T-helper 1 cell treated with Interleukin-12 subunit alpha and Interleukin-12 subunit beta and Interleukin-4 antibody, amounts not matched to agents 30 ng/mL and 1 ng/mL, for 36 hours (primary cell): Measurements from ENCODE around the gene SPAG8. TPM values are rescaled to one million over a fixed set of nuclear protein-coding genes. Genes with fewer than 3 reads are reported as not detected.

ENCODE experiments used
- intact Hi-C: fragments of 100-400 bp; cut with micrococcal nuclease; formaldehyde crosslinking; loops from one replicate; pipeline ENCODE4 v1.15.1; 2024
- total RNA-seq: library from RNA; stranded (reverse); gene quantifications from 2 replicates; pipeline ENCODE4 v1.2.3, GENCODE V29; 2022

Gene SPAG8
- total RNA-seq, 1 donor from 2014 or later, result 0.96 TPM

DNA sequence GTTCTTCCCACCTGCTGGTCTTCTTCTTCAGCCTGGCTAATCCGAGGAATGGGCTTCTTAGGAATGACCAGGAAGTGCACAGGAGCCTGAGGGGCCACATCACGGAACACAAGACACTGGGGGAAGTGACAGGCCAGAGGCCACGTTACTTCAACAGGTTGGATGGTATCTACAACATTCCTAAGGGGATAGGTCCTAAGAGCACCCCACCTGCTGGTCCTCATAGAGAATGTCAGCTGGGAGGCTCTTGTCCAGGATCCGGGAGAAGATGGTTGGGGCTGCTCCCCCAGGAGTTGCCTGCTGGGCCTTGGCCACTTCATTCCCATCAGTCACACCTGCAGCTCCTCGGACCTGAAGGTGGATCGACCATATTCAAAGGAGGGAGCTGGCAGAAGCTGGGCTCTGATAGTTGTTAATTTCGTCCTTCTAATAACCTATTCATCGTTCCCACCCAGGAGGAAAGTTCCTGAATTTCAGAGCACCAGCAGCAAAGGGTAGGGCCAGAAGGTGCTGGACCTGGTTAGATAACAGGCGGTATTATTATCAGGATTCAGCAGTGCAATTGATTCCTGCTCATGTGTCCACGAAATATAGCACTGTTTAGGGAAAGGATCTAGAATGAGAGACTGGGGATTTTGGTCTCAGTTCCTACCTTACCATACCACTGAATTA lies 1.5 kb upstream of the SPAG8 start:
- intact Hi-C loops, result loop anchor here (2.0 to 10.0 kb wide), 7 partner anchors 674 to 1999 kb away; partner anchors contain the start of genes DNAI1, FAM219A, FANCG and MELK

DNA sequence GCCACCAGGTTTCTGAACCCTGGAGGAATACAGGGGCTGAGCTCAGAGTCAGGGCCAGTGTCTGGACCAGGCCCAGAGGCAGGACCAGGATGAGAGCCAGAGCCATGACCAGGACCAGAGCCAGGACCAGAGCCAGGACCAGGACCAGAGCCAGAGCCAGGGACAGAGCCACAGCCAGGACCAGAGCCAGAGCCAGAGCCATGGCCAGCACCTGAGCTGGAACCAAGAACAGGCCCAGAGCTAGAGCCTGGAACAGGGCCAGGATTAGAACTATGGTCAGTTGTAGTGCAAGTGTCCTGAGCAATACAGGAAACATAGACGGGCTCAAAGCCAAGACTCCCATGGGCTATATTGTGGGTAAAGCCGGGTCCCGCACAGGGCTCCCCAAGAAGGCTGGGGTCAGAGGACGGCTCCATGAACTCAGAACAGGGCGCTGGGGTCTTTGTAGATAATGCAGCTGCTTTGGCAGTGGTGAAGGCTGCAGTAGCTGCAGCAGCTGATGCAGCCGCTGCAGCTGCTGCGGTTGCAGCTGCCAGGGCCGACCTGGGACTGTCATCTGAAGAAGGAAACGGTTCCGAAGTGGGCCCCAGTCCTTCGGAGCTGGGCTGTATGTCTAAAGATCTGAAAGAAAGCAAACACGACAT lies 559 bp downstream of the SPAG8 start:
- intact Hi-C loops, result loop anchor here (1.0 to 10.0 kb wide), 11 partner anchors 55 to 1997 kb away; partner anchors contain the start of genes CREB3, DNAI1, FAM219A and FANCG

DNA sequence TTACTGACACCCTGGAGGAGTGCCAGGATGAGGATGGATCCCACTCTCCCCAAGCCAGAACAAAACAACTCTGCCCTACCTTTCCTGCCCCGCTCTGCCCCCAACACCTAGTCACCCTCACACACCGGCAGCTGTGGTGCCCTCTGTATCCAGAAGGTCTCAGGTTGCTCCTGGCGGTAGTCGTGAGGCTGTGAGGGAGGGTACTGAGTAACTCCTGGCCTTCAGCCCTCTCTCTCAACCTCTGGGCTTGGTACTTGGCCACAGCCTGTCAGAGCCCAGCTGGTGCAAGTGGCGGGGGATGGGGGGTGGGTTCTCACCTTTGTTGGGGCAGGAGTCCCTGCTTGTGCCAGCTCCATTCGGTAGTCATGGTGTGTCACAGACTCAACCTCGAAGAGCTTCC lies 1.9 kb downstream of the SPAG8 start:
- intact Hi-C loops, result loop anchor here (5.0 to 10.0 kb wide), 6 partner anchors 677 to 1995 kb away; partner anchors contain the start of genes DNAI1, FAM219A, FANCG and MELK

DNA sequence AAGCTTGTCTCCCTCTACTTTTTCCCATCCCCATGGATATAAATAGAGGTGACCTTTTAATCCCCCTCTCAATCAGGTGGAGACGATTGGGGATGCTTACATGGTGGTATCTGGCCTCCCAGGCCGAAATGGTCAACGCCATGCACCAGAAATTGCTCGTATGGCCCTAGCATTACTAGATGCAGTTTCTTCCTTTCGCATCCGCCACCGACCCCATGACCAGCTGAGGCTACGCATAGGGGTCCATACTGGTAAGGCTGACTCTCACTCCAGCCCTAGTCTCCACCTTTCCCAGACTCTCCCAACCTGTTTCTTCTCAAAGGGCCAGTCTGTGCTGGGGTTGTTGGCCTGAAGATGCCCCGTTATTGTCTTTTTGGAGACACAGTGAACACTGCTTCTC lies 3.6 kb downstream of the SPAG8 start:
- intact Hi-C loops, result no loop called here

DNA sequence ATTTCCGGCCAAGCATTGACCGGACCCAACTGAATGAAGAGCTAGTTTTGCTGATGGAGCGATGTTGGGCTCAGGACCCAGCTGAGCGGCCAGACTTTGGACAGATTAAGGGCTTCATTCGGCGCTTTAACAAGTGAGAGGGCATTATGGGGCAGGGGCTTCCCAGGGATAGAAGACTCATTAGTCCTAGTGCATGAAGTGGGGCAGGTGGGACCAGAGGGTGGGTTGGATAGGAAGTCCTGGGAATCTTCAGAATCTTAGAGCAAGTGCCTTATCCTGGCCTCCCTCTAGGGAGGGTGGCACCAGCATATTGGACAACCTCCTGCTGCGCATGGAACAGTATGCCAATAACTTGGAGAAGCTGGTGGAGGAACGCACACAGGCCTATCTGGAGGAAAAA lies 6.0 kb downstream of the SPAG8 start:
- intact Hi-C loops, result no loop called here

DNA sequence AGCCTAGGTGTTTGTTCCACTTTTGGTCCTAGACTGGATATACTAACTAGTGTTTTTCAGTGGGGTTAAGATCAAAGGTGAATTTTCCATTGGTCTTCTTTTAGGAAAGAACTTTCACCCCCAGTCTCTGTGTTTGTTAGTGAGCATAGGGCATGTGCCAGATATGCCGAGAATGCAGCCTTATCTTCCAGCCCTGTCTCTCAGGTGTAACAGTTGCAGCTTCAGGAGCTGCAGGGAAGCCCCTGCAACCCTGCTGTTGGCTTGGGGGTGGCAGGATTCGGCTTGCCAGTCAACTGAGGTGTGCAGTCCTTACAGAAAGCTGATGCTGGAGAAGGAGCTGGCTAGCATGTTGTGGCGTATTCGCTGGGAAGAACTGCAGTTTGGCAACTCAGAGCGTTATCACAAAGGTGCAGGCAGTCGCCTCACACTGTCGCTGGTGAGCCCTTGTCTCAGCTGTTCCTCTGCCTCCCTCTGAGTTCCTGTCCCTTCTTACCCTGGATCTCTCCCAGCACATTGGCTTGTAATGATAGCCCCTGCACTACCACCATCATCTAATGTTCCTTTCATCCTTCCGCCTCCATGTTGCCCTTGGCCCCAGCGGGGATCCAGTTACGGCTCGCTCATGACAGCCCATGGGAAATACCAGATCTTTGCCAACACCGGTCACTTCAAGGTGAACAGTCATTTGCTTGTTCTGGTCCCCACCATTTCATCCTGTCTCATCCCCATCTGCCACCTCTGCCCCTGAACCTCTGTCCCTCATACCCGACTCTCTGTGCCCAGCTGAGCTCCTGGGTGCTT lies 10.5 kb downstream of the SPAG8 start:
- intact Hi-C loops, result no loop called here

DNA sequence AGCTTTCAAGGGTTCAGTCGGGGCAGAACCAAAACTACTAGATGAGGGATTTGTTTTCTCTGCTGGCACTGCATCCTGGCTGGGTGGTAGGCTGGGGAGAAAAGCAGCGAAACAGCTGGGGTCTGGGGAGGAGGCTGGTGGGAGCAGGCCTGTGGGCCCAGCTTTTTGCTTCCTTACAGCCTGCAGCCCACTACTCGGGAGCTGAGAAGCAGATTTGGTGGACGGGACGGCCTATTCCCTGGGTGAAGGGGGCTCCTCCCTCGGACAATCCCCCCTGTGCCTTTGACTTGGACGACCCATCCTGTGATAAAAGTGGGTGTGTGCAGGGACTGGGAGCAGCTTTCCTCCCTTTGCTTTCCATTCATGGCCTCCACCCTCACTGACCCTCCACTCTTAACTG lies 11.5 kb downstream of the SPAG8 start:
- intact Hi-C loops, result no loop called here

DNA sequence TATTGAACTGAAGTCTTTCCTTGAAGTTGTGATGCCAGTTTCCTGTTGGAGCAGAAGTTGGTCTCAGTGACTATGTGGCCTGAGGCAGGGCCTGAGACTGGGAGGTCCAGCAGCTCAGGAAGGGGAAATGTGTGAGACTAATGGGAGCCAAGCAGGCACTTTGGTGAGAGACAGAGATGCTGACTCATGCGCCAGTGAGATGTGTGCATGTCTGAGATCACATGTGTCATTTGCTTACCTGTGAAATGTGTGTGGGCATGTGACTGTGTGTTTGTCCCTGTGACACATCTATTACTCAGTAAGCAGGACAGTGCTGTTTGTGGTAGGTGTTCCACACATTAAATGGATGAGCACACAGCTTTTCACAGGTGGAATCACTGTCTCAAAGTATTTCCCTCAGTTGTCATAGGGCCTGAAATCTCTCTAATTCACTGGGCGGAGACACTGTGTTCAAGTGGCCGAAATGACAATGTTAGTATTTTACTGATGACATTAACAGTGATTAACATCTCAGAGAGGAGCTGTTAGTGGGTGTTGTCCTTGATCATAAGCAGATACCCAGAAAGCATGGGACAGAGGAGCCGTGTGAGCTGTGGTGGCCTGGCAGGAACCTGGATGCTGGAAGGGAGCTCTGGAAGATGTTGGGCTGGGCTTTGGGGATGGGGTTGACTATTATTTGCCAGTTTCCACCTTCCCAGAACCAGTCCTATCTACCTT lies 13.2 kb downstream of the SPAG8 start:
- intact Hi-C loops, result no loop called here

DNA sequence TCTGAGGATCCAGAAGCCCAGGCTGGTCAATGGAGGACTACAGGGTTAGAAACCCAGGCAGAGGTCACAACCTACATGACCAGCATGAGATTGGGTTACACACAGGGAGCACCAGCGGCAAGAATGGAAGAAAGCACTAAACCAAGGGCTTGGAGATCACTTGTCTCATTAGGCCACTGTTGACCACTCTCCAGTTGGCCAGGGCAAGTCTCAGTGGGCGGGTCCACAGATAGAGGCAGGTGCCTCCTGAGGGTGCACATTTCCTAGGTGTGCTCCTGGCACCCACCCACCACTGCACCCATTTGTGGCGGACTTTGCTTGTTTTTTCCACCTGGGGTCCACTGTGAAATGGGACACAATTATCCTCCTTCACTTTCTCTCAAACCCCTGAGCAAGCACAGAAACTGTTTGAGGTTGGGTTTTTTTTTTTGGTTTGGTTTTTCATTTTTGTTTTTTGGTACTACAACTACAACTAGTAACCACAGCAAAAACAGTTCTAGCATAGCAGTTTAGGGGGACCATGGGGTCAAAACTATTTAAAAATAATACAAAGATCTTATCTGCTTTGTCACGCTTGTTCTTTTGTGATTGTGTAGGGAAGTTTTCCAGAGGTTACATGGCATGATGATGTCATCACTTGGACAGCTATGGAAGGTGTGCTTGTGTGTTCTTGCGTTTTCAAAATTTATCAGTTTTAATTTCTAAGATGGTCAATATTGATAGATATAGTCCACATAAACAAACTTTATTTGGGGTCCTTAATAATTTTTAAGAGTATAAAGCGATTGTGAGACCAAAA lies 14.6 kb downstream of the SPAG8 start:
- intact Hi-C loops, result no loop called here

DNA sequence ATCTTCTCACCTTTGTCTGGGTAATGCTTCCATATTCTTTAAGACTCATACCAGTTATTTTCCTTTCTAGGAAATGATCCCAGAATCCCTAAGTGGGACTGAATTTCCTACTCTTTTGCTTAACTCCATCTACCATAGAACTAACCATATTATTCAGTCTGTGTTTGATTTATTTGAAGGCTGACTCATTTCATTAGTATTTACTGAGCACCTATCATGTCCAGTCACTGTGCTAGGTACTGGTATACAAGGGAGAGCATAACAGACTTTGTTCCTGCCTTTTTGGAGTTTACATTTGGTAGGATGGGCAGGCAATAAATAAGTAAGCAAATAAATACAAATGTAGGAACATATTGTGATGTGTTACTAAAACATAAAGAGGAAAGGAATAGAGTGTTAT lies 16.4 kb downstream of the SPAG8 start:
- intact Hi-C loops, result no loop called here

DNA sequence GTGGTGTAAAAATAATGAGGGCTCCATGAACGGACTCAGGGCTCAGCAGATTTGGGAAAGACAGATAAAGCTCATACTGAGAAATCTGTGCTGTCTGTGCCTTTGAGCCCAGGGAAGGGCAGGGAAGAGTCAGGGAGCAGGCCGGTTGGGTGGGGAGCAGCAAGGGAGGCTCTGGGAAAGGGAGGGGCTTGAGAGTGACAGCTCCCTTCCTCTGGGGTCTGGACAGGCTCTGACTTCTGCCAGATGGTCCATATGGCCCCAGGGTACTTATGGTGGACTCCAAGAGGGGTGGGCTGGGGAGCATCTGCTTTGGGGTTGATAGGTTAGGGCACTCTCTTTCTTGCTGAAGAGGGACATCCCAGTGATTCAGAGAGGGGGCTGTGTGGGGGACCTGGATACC lies 18.6 kb downstream of the SPAG8 start:
- intact Hi-C loops, result no loop called here

DNA sequence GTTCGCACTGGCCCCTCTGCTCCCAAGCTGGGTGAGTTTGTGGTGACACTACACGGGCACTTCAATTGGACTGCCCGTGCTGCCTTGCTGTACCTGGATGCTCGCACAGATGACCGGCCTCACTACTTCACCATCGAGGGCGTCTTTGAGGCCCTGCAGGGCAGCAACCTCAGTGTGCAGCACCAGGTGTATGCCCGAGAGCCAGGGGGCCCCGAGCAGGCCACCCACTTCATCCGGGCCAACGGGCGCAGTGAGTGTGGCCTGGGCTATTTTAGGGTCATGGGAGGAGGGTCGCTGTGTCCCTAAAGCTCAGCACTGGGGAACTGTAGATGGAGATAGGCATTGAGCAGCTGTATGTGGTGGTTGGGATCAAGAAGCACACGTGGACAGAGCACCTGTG lies 19.2 kb downstream of the SPAG8 start:
- intact Hi-C loops, result no loop called here

DNA sequence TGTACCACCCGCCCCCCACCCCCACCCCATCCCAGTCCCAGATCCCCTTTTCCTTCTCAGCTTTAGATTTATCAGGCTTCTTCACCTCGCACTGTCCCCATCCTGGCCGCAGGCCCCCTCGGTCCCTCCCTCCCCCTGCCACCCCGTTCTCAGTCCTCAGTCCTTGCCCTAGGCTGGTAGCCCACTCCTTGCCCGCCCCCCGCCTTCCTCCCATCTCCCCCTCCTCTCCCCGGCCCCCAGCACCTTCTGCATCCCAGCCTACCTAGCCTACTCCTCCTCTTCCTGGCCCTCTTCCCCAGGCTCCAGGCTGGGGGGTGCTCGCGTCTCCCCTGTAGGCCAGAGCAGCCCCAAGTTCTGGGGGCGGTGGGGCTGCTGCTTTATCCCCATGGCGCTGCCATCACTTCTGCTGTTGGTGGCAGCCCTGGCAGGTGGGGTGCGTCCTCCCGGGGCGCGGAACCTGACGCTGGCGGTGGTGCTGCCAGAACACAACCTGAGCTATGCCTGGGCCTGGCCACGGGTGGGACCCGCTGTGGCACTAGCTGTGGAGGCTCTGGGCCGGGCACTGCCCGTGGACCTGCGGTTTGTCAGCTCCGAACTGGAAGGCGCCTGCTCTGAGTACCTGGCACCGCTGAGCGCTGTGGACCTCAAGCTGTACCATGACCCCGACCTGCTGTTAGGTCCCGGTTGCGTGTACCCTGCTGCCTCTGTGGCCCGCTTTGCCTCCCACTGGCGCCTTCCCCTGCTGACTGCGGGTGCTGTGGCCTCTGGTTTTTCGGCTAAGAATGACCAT lies 19.8 kb downstream of the SPAG8 start:
- intact Hi-C loops, result no loop called here

DNA sequence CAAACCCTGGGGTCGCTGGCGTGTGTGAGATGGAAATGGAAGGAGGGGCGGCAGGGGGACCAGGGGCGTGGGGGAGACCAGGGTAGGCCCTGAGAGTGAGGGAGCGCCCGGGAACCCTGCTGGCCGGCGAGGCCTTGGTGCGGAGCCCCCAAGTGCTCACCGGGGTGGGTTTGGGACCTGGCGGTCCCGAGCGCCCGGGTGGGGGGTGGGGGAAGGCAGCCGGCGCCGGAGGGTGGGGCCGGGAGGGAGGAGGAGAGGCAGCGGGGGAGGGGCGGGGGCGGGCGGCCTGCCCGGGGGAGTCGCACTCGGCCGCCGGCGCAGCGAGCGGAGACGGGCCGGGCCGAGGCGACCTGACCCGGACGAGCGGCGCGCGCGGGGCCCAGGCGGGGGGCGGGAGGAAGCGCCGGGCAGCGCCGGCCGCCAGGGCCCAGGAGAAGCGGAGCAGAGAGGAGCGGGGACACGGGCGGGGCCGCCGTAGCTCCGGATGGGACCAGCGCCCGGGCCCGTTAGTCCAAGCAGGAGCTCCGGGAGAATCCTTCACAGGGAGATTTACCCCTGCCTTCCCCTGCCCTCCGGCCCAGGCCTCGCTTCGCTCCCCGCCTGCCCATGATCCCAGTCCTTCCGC lies 20.7 kb downstream of the SPAG8 start, which contains the start of gene NPR2:
Gene NPR2 (plus strand): TSS at position 295 of the 625 bp plus-strand sequence. CDS start 818 bp downstream, outside the sequence.
- intact Hi-C loops, result loop anchor here (2.0 kb wide), 1 partner anchor 35 kb away; no protein-coding TSS in a partner anchor

DNA sequence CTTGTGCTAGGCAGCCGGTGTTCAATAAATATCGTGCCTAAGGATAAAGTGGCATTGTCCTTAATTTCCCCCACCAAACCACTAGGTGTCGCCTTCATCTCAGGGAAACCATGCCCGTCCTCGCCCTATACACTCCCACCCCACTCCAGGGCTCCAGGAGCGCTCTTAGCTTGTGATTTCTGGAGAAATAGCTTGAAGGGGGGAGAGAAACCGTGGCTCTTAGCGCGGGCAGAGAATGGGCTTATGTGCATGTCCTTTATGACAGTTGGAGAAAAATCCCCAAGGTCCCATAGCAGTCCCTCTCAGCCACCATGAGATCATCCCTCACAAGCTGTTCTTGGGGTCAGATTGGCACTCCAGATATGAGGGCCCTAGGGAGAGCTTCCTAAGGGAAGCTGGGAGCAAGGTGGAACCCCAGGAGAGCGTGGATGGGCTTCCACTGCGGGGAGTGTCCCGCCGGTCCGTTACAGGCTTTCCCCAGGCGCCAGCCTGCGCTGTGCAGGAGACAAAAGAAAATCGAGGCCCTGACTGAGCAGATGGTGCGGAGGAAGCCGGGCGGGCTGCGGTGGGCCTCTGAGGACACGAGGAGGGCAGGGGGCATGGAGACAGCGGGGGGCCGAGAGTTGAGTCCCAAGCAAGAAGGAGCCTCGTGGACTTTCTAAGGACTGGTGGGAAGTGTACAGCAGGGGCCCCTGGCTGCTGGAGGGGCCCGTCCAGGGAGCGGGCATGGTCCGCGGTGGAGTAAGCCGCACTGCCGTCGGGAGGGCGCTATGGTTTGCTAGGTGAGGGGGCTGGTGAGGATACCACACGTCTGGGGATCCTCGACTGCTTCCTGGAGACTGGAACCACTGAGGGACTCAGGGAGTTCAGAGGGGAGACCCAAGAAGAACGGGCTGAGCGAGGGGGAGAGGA lies 21.4 kb downstream of the SPAG8 start:
- intact Hi-C loops, result loop anchor here (1.0 to 2.0 kb wide), 5 partner anchors 25 to 92 kb away; partner anchors contain the start of gene HINT2

DNA sequence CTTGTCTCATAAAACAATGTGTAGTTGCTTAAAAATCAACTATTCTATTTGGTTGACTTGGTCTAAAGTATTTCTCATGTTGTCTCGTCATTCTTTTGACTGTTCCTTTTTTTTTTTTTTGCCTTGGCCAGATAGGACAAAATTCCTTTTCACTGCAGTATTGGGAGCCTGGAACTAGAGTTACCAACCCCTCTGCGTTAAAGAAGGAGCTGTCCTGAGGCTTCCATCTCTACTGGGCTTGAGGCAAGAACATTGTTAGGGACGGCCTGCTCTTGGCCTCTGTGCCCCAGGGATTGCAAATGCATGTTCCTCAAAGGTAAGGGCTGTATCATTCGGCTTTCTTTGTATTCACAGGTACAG lies 22.1 kb downstream of the SPAG8 start:
- intact Hi-C loops, result loop anchor here (1.0 to 2.0 kb wide), 5 partner anchors 25 to 92 kb away; partner anchors contain the start of gene HINT2

DNA sequence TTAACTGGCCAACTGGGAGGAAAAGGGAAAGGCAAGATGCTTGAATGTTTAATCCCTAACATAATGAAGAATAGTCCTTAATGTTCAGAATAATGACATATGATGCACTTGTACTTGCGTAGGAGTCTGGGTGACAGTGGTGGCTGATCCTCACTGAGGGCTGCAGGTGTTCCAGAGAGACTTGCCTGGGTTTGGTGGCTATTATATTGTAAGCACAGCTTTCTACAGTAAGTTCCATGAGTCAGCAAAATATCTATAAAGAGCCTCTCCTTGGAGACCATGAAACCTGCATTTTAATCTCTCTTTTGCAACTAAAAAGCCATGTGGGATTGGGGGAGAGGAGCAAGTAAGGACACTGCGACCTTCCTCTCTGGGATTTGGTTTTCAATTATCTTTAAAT lies 22.5 kb downstream of the SPAG8 start:
- intact Hi-C loops, result no loop called here

DNA sequence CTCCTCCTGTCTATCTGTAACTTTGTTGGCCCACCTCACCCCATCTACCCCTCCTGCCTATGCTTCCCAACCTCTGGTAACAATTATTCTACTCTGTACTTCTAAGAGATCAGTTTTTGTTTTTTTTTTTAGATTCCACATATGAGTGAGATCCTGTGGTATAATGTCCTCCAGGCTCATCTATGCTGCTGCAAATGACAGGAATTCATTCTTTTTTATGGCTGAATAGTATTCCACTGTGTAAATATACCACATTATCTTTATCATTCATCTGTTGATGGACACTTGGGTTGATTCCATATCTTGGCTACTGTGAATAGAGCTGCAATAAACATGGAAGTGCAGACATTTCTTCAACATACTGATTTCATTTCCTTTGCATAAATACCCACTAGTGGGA lies 28.6 kb downstream of the SPAG8 start:
- intact Hi-C loops, result no loop called here
